Measurements from ENCODE around the gene CAMK2N1.
"Not testable (repeated sequence)": the region's sequence is repeated elsewhere in the genome, so short reads cannot be mapped to it uniquely, and the experiment has no call there.

Gene CAMK2N1
- total RNA-seq: 0.35 to 2.5 (median 1.7) reads per million in 3 experiments

DNA sequence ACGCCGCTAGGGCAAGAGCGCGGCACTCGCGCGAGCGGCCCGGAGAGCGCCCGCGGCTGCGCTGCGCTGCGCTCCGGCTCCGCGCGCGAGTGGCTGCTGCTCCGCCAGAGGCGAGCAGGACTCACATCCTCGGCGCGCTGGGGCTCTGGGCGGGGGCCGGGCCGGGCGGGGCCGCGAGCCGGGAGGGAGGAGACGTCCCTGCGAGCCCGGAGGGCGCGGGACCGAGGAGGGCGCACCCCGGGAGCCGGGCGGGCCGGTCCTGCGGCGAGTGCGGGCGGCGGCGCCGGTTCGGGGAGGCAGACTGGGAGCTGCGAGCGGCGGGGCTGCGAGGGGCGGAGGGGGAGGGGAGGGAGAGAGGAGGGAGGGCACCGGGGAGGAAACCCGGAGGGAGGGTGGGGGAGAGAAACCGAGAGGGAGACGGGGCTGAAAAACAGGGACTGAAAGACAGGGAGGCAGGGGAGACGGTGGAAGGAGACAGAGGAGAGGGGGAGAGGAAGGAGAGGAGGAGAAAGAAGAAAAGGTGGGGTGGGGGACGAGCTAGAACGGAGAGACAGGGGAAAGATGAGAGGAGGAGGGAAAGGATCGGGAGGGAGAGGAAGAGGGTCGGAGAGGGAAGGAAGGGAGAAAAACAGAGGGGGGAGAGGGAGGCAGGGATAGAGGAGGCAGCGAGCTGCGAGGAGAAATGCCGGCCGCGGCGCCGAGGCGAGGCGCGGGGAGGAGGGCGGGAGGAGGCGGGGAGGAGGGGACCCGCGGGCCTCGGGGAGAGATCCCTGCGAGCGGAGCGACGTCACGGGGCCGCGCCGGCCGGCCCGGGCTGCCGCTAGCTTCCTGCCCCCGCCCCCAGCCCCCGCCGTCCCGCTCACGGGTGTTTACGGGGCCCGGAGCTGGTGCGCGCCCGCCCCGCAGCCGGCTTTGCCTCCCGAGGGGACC is at the start of gene CAMK2N1:
Gene CAMK2N1 (minus strand): TSS at position 684 of the 930 bp plus-strand sequence. CDS start 831 bp downstream, outside the sequence.
- peak; percentile 51 for DNase-seq

DNA sequence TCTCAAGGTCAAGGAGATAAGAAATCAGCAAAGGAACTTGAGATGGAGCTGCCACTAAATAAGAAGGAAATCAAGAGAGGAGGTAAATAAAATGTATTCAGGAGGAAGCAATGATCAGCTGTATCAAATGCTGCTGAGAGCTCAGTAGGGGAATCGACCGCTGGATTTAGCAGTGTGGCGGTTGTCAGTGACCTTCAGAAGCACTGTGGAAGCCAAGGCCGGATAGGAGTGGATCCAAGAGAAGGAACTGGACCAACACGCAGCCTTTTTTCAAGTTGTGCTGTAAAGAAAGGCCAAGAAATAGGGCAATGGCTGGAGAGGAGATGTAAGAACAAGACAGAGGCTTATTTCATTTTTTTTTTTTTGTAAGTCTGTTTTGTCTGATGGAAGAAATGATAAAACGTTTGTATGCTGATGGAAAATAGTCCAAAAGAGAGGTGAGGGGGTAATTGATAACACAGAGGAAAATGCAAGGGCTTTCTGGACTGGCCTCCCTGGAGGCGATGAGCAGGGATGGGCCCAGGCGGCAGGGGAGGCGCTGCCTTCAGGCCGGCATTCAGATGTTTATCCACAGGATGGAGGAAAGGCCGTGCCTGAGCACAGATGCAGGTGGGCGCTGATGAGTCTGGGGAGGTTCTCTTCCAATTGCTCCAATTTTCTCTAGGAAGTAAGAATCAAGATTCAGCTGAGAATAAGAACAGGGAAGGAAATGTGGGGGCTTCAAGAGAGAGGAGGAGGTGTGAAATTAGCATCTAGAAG is 48.8 kb upstream of the CAMK2N1 start:
- no peak for DNase-seq

DNA sequence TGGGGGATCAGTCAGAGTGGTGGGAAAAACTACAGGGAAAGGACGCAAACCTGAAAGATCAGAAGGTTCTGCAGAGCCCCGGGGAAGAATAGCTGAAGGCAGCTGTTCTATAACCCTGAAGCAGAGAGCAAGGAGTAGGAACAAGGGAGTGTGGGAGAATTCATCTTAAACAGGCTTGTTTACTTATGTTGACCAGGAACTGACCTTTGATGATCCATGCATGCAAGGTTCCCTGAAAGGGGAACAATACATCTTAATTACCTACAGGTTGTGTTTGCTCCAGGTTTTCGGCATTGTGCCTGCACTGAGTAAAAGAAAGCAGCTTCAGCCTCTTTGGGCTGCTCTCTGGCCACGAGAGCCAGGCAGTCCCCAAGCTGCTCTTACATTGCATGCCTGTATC is 47.6 kb upstream of the CAMK2N1 start:
- DNase-seq: no peak

DNA sequence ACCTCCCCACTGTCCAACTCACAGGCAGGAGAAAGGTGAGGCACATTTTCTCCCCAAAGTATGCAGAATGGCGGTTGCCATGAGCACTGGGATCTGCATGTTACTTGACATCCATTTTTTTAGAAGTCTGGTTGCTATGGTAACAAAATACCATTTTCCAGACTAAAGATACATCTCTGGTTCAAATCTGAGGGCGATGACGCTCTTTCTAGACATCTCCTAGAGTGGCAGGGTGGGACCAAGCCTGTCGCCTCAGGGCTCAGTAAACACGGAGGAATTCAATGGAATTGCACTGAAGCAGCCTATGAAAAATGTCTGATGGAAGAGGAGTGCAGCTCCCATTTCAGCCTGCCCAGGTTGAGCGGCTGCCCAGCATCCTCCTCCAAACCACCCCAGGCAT is 44.9 kb upstream of the CAMK2N1 start:
- no peak for DNase-seq

DNA sequence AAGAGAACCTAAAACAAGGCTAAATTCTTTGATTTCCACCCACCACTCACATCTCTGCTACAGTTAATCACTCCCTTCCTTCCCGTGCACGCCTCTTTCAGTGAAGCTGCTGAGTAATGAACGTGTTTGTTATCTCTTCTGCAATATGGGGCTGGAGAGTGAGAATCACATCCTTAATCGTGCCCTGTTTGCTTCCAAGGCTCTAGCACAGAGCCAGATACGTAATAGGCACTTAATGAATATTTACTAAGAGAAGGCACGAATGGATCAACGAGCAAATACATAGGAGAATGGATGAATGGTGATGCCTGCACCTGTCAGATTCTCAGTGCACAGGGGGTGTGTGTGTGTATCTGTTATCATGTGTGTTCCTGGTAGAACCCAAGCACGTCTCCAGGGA is 44.3 kb upstream of the CAMK2N1 start:
- DNase-seq: no peak

DNA sequence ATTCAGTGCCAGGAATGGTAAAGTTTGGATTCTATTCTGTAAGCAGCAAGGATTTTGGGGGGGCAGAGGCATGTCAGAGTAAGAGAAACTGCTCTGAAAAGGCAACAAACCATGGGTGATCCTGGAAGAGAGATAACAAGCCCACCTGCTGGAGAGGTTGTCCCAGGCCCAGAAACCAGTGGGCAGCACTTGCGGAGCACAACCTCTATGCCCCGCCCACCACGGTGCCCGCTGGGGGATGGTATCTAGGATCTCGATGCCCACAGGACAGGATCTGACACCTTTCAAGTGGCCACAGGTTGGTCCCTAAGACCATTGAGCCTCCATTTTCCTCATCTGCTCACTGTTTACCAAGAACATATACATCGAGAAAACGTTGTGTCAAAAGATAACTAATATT is 42.2 kb upstream of the CAMK2N1 start:
- no peak for DNase-seq

DNA sequence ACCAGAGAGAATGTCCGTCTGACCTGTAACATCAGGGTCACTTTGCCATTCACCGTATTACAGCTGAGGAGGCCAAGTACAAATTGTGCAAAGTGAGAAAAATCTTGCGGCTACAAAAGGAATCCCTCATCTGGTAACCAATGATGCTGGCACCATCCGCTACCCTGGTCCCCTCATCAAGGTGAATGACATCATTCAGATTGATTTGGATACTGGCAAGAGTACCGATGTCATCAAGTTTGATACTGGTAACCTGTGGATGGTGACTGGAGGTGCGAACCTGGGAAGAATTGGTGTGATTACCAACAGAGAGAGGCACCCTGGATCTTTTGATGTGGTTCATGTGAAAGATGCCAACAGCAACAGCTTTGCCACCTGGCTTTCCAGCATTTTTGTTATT is 40.3 kb upstream of the CAMK2N1 start:
- no peak for DNase-seq

DNA sequence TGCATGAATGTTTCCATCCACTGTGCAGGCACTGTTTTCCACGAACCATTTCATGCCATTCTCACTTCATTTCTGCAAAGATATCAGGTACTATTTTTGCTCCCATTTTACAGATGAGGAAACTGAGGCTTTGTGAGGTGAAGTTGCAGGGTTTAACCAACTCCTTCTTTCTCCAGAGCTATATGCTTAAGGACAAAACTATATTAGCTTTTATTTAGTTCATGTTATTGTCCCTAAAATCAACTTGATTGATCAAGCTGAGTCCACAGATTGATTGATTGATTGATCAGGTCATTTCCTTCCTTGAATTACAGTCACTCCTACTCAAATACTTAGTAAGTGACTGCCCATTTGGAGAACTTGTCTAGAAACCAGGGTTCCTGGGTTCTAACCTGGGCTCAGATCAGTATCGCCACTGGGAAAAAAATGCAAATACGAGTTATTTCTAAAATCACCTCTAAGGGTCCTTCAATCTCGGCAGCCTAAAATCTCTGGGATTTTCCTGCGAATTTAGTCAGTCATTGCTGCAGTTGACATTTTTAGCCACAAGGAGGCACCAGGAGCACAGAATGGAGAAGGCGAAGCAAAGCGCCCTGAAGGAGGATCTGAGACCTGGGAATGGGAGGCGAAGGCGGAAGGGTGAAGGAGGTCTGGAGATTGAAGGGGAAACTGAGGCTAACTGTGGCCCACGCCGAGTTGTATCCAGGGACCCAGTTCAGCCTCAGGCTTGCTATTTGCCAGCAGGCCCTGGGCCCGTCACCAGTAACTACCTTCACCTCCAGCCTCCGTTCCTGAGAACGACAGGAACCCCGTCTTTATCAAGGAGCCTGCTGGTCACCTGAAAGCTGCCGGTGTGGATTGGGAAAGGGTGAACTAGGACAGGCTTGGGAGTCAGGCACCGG is 36.2 kb upstream of the CAMK2N1 start:
- DNase-seq: peak; percentile 46

DNA sequence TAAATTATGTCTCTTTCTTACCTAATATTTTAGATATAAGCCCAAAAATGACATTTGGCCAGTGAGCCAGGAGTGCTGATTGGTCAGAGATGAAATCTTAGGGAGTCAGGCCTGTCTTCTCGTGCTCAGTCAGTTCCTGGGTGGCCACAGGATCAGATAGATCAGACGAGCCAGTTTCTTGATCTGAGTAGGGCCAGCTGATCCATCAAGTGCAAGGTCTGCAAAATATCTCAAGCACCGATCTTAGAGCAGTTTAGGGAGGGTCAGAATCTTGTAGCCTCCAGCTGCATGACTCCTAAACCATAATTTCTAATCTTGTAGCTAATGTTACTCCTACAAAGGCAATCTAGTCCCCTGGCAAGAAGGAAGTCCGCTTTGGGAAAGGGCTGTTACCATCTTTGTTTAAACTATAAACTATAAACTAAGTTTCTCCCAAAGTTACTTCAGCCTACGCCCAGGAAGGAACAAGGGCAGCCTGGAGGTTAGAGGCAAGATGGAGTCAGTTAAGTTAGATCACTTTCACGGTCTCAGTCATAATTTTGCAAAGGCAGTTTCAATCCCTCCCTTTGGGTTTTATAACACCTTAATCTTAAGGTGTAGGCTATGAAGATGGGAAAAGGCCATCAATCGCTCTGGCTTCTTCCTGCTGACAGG is 33.7 kb upstream of the CAMK2N1 start:
- DNase-seq: not testable (repeated sequence)

DNA sequence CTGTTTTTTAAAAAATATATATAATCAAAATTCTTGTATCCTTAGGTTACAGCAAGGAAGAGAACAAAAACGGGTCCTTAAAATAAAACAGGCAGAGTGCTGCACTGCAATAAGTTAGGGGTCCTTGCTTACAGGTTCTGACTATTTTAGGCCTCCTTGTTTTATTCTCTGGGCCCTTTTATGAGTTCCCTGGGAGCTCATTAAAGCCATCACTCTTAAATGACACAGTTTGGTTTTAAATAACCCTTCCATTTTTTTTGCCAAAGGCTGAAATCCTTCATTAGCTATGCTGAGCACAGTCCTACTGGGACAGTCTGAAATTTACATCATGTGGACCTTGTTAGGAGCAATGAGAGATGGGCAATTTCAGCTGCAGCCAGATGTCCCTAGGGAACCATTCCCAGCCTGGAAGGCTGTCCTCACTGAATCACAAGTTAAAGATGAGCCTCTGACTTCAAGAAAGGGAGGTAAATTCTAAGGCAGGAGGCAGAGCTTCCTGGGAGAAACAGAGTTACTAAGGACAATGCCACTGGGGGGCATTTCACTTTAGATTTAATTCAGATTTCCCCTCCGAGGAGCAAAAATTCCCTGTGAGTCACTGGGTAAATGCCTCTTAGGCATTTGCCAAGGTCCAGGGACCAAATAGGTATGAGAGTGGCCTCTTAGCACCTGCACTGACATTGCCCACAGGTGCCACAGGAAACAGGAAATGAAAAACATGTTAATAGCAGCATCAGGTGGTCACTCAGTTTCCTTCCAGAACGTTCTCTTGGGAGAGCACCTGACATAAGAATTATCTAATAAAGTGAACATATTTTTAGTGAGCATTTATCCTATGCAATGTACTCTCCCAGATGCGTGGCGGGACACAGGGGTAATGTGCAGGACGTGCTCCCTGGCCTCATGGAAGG is 25.8 kb upstream of the CAMK2N1 start:
- no peak for DNase-seq

DNA sequence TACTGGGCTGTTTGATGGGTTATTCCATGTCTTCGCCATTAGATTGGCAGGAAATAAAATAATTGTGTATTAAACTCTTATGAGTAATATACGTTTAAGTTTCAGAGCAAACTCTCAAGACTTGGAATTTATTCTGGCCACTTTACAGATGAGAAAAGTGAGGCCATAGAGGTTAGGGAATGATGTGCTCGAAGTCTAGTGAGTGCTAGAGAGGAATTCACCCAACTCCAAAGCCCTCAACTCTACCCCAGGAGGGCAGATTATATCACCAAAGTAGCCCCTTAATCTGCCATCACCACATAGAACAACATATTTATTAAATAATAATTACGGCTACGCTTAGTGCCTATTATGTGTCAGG is 22.4 kb upstream of the CAMK2N1 start:
- DNase-seq: no peak

DNA sequence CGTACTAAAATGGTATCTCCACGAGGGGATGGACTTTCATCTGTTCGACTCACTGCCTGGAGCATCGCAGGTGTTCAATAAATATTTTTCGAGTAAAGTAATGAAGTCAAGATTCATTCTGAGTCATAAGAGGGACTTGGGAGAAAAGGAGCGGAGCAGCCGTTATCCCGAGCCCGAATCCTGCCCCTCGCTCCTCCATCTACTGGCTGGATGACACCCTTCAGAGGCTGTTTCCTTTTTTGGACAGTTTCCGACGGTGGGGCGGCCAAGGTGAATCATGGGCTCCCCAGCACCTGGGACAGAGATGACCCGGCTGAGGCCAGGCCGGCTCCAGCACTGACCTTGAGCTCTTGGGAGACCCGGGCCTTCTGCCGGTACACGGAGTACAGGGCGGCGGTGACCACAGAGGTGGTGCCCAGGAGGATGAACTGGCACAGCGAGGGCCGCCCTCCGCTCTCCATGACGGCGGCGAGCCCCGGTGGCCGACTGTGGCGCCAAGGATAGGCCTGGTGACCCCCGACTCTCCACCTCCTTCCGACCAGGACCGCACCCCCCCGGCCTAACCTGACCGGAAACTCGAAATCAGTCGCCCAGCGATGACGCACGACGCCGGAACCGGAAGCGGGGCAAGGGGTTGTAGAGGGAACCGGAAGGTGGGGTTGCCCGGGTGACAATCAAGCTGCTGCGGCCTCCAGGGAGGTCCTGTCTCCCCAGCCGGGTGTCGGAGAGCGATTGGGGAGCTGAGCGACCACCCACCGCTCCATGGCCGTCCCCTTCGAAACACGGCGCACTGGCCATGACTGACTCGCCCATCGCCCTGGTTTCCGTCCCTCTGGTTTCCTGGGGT is 21.8 kb upstream of the CAMK2N1 start, which contains the start of gene MUL1:
Gene MUL1 (minus strand): TSS at position 588 of the 847 bp plus-strand sequence. CDS start 127 bp downstream, at position 461.
- peak; percentile 87 for DNase-seq

DNA sequence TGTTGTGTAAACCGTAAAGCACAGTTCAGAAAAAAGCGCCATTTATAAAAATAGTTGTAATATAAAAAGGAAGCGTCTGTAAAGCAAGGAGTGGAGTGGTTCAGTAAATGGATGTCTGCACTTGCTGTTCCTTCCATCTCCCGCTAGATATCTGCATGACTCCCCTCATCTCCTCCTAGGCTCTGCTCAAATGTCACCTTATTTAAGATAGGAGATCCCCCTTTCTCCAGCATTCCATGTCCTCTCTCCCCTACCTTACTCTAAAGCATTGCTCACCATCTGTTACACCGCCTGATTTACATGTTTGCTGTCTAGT is 21.2 kb upstream of the CAMK2N1 start:
- no peak for DNase-seq

DNA sequence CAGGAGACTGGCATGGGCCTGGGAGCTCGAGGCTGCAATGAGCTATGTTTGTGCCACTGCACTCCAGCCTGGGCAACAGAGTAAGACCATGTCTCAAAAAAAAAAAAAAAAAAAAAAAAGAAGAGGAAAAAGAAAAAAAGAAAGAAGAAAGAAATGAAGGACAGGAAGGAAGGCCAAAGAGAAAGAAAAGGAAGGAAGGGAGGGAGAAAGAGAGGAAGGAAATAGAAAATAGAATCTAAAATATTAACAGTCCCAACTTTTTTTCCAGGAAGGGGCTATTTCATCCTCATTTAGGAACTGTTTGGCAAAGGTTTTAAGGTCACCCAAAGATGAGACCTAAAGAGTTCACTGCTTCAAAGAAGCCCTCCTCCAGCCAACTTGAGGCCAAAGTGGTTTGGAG is 19.5 kb upstream of the CAMK2N1 start:
- no peak for DNase-seq

DNA sequence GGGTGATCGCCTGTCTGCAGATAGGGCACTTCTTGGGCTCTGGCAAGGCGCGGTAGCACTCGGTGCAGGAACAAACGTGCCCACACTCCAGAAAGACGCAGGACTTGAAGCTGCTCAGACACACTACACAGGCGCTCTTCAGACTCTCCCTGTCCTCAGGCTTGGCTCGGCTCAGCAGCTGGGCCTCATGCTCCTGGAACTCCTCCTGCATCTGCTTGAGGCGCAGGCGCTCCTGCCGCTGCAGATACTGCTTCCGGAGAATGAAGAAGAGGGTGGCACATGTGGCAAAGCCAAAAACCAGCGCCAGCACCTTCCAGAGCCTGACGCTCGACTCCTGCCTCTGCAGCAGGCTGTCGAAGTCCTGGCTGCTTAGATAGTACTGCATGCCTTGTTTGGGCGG is 14.7 kb upstream of the CAMK2N1 start:
- DNase-seq: no peak

DNA sequence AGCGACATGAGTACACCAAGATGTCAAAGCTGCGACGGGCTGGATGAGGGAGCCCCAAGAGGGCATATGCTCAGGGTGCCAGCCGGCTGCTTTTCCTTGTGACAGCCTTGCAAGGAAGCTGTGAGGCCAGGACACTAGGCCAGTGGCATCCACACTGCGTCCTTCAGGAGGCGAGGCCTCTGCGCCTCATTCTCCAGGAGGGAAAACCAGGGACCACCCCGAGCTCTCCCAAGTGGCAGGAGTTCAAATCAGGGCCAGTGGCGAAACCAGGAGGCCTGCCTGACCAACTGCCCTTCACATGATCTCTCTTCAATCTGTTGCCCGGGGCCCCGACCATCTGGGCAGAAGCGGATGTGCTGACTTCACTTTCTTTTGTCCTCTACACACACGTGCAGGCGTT is 13.7 kb upstream of the CAMK2N1 start:
- DNase-seq: no peak

DNA sequence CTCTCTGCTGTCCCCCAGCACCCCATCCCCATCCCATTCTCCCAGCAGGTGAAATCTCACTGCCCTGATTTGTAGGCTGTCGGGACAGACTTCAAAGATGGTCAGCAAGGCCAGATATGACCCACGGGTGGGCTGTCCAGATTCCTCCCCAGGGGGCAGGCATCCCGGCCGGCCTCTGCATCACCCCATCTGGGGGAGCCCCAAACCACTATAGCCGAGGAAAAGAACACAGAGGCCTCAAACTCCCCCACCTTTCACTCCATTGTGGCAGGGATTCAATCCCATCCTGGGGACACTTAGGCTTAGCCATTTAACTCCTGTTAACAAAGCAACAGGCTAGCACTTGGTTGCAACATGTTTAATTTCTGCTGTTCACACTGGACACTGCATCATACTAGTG is 13.1 kb upstream of the CAMK2N1 start:
- no peak for DNase-seq

DNA sequence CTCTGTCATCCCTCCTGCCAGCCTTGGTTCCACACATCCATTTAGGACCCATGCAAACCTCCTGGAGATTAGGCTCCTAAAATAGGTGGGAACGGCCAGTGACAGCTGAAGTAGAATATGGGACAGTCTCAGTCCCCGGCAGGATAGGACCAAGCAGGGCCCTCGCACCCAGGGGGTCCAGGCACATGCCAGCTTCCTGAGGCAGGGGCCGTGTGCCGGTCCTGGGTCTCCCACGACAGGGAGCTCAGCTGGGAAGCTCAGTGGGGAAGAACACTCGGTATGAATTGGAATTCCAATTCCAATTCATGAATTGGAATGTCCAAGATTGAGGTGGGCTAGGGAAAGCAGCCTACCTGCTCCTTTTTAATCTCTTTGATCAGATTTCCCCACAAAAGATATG is 12.1 kb upstream of the CAMK2N1 start:
- DNase-seq: no peak

DNA sequence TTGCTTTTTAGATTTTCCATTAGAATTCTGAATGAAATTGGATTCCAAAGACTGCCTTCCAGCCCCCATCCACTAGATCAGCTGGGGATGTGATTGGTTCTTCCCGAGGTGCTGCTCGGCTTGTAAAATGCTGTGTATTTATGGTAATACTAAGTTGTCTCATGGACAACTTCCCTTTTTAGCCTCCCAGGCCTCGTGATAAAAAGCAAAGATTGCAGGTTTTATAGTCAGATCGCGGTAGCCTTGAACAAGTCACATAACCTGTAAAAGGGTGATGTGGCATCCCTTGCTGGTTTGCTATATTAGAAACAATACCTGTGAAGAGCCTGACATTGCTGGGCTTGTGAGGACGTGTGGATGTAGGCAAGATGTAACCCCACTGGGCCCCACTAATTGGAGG is 11.5 kb upstream of the CAMK2N1 start:
- no peak for DNase-seq

DNA sequence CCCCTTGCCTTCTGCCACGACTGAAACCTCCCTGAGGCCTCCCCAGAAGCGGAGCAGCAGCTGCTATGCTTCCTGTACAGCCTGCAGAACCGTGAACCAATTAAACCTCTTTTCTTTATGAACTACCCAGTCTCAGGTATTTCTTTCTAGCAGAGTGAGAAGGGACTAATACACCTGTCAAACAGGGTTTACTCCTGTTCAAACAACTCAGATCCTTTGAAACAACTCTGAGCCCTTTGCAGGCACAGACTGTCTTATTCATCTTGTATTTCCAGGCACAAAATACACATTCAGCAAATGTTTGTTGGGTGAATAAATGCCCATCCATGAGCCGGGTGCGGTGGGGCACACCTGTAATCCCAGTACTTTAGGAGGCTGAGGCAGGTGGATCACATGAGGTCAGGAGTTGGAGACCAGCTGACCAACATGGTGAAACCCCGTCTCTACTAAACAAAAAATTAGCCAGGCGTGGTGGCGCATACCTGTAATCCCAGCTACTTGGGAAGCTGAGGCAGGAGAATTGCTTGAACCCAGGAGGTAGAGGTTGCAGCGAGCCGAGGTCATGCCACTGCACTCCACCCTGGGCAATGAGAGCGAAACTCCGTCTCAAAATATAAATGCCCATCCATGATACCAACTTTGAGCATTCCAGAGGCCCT is 10.8 kb upstream of the CAMK2N1 start:
- not testable (repeated sequence) for DNase-seq

All from central memory CD4-positive, alpha-beta T cell (primary cell).